KMS-11 (cell line): ENCODE measurements around the gene KCNK18.

Experiments
- H2AFZ ChIP-seq: fragments of 200-600 bp; sonication (generic); 2 replicates; pipeline ENCODE4 v1.6.1; 2016; ENCODE audit warnings: antibody characterized with exemption, mixed run types, low read depth
- H3K27ac ChIP-seq: fragments of 200-600 bp; sonication (generic); 2 replicates; pipeline ENCODE4 v1.6.1; 2016; ENCODE audit warnings: mild to moderate bottlenecking, mixed run types
- H3K27me3 ChIP-seq: fragments of 200-600 bp; sonication (generic); 2 replicates; pipeline ENCODE4 v1.6.1; 2017; ENCODE audit warnings: mild to moderate bottlenecking, low read depth, mixed run types, moderate library complexity; ENCODE audit not compliant: insufficient read depth
- H3K36me3 ChIP-seq: fragments of 200-600 bp; sonication (generic); 2 replicates; pipeline ENCODE4 v1.6.1; 2017; ENCODE audit warnings: mild to moderate bottlenecking, mixed run types; ENCODE audit not compliant: insufficient read depth
- H3K4me1 ChIP-seq: fragments of 200-600 bp; sonication (generic); 2 replicates; pipeline ENCODE4 v1.6.1; 2016; ENCODE audit warnings: mild to moderate bottlenecking, low read depth, mixed run types; ENCODE audit not compliant: poor library complexity, severe bottlenecking
- H3K4me2 ChIP-seq: fragments of 200-600 bp; sonication (generic); 2 replicates; pipeline ENCODE4 v1.7.0; 2016; ENCODE audit warnings: mild to moderate bottlenecking, mixed run types
- H3K4me3 ChIP-seq: fragments of 200-600 bp; sonication (generic); IDR thresholded peaks from 2 replicates; pipeline ENCODE4 v1.6.1; 2017; ENCODE audit warnings: low read depth, low read length, mixed read lengths; ENCODE audit not compliant: insufficient read depth
- H3K79me2 ChIP-seq: fragments of 200-600 bp; sonication (generic); 2 replicates; pipeline ENCODE4 v1.6.1; 2016; ENCODE audit warnings: low read depth, mixed run types; ENCODE audit not compliant: insufficient read depth
- H3K9ac ChIP-seq: fragments of 200-600 bp; sonication (generic); 2 replicates; pipeline ENCODE4 v1.6.1; 2016; ENCODE audit warnings: mild to moderate bottlenecking, mixed run types
- H4K20me1 ChIP-seq: fragments of 200-600 bp; sonication (generic); 2 replicates; pipeline ENCODE4 v1.6.1; 2016; ENCODE audit warnings: mild to moderate bottlenecking, mixed run types; ENCODE audit not compliant: insufficient read depth
- TF ChIP-seq, protein P1 (sequence below): fragments of 200-600 bp; sonication (generic); conservative IDR thresholded peaks from 2 replicates; pipeline ENCODE4 v1.6.1; 2017; ENCODE audit warnings: low read depth, mild to moderate bottlenecking, antibody characterized with exemption, low read length, moderate library complexity, mixed read lengths

The KCNK18 gene

DNA sequence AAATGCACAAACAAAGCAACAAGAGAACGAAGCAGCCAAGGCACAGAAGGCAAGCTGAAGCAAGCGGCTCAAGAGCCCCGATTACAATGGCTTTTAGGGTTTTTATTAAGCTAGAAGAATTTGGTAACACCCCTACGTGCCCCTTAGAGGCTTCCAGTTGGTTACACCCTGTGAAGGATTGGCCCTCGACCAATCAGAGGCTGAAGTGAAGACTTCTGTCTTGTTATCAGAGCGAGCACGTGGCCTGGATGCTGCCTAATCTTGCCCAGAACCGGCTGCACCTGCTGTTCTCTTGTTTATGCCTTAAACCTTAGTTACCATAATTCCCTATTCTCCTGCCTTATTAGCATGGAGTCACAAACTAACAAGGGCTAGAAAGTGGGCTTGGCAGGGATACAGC lies 21.4 kb downstream of the KCNK18 start:
- TF ChIP-seq, protein P1, sequence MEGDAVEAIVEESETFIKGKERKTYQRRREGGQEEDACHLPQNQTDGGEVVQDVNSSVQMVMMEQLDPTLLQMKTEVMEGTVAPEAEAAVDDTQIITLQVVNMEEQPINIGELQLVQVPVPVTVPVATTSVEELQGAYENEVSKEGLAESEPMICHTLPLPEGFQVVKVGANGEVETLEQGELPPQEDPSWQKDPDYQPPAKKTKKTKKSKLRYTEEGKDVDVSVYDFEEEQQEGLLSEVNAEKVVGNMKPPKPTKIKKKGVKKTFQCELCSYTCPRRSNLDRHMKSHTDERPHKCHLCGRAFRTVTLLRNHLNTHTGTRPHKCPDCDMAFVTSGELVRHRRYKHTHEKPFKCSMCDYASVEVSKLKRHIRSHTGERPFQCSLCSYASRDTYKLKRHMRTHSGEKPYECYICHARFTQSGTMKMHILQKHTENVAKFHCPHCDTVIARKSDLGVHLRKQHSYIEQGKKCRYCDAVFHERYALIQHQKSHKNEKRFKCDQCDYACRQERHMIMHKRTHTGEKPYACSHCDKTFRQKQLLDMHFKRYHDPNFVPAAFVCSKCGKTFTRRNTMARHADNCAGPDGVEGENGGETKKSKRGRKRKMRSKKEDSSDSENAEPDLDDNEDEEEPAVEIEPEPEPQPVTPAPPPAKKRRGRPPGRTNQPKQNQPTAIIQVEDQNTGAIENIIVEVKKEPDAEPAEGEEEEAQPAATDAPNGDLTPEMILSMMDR: no peak
- Histone ChIP-seq H3K79me2 (no peaks in the 10 kb centered on the region), H4K20me1 (no peaks in the 10 kb centered on the region), H3K4me3 (no peak overlapping the region), H2AFZ (no peak overlapping the region), H3K4me1 (no peaks in the 10 kb centered on the region), H3K27ac (no peak overlapping the region), H3K36me3 (no peaks in the 10 kb centered on the region), H3K9ac (no peak overlapping the region), H3K4me2 (no peak overlapping the region), H3K27me3 (no peaks in the 10 kb centered on the region)

DNA sequence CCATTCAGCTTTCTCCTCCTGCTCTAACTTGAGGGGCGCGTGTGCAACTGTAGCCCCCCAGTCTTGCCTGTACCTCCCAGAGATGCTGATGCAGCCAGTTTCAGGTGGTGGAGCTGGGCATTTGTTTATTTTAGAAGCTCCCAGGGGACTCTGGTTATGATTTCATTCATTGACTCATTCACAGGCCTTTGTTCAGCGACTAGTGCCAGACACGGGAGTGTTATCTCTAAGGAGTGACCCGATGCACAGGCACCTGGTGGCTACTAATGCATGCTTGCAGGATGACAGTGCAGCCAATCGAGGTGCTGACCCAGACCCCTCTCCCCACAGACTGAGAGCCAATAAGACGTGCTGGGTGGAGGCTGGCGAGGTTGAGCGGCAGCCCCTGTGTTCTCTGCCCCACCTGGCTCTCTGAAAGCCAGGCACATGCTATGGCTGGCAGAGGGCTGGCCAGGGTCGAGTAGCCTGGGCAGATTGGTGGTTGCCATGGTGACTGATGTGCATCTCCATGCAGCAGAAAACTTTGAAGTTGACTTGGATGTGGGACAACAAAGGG lies 23.9 kb downstream of the KCNK18 start:
- Histone ChIP-seq H3K4me3 (no peak overlapping the region), H2AFZ (no peak overlapping the region), H3K36me3 (no peaks in the 10 kb centered on the region), H3K27me3 (no peaks in the 10 kb centered on the region), H3K27ac (no peak overlapping the region), H3K79me2 (no peaks in the 10 kb centered on the region), H3K9ac (no peak overlapping the region), H3K4me2 (no peak overlapping the region), H3K4me1 (no peaks in the 10 kb centered on the region), H4K20me1 (no peaks in the 10 kb centered on the region)
- TF ChIP-seq, protein P1: no peak

DNA sequence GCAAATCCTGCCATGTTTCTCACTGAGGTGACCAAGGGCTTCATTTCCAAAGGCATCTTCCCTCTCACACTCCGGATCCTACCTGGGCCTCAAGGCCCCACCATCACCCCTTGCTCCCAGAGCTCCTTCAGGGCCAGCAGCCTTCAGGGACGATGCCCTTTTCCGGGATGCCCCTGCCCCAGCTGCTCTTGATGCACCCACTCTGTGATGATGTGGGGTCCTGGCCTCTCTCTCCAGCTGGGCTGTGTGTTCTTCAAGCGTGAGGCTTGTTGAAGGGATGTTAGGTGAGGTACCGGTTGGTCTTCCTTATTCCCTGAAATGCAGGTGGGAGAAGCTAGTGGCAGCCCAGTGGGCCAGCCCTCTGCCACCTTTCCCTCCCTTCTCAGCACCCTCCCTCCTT lies 25.3 kb downstream of the KCNK18 start:
- no peak overlapping the region for H3K4me2 ChIP-seq
- no peaks in the 10 kb centered on the region for H4K20me1 ChIP-seq
- H3K79me2 ChIP-seq: no peaks in the 10 kb centered on the region
- H3K4me3 ChIP-seq: no peak overlapping the region
- no peaks in the 10 kb centered on the region for H3K27me3 ChIP-seq
- no peaks in the 10 kb centered on the region for H3K36me3 ChIP-seq
- H3K4me1 ChIP-seq: no peaks in the 10 kb centered on the region
- H2AFZ ChIP-seq: no peak overlapping the region
- TF ChIP-seq, protein P1: no peak
- no peak overlapping the region for H3K9ac ChIP-seq
- no peak overlapping the region for H3K27ac ChIP-seq

DNA sequence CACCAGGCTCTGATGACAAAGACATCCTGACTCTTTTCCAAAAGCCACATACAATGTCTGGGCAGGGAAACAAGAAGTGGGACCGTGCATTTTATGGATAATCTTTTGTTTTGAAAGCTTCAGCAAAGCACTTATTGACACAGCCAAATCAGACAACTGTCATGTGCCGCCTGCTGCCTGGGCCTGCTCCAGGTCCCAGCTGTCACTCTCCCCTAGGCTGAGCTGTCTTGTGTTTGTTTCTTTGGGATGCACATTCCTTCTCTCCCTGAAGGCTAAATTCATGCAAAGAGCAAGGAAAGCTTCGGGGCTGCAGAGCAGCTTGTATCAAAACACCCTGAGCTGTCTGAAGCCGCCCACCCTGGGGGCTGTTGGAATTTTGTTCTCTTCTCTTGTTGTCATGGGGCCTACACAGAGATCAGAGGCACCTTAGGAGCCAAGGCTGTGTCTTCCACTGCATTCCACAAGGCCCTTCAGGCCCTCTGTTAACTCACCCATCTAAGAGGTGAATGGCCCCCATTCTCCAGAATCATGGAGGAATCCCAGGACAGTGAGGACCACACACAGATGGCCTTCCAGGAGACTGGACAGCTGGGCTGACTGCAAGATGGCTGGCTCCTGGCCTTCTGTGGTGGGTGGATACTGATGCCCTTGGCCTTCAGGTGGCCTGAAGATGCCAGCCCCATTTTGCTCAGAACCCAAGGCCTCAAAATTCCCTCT lies 25.8 kb downstream of the KCNK18 start:
- H2AFZ ChIP-seq: no peak overlapping the region
- H3K27ac ChIP-seq: no peak overlapping the region
- H3K79me2 ChIP-seq: no peaks in the 10 kb centered on the region
- TF ChIP-seq, protein P1: no peak
- H3K4me3 ChIP-seq: no peak overlapping the region
- no peaks in the 10 kb centered on the region for H3K4me1 ChIP-seq
- no peaks in the 10 kb centered on the region for H4K20me1 ChIP-seq
- H3K4me2 ChIP-seq: no peak overlapping the region
- no peaks in the 10 kb centered on the region for H3K27me3 ChIP-seq
- H3K36me3 ChIP-seq: no peaks in the 10 kb centered on the region
- H3K9ac ChIP-seq: no peak overlapping the region
